ENCODE measurements around the gene NUP62.

The NUP62 gene

GRCh38 chr19:49879243-49879963 lies 49.9 kb downstream of the NUP62 start:
- DNase-seq: no peak

DNA sequence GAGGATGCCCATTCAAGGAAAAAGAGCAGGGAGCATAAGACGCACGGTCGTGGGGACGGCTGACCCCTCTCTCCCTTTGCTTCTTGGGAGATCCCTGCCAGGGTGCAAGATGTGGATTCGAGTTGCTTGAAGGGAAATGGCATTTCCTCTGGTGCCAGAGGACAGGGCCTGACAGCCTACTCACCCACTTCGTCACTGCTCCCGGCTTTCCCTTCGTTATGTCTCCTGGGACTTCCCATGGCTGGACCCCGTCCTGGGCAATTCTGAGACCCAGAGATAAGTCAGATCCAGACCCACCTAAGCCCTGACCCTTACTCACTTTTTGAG lies 50.6 kb downstream of the NUP62 start:
- no peak for DNase-seq

DNA sequence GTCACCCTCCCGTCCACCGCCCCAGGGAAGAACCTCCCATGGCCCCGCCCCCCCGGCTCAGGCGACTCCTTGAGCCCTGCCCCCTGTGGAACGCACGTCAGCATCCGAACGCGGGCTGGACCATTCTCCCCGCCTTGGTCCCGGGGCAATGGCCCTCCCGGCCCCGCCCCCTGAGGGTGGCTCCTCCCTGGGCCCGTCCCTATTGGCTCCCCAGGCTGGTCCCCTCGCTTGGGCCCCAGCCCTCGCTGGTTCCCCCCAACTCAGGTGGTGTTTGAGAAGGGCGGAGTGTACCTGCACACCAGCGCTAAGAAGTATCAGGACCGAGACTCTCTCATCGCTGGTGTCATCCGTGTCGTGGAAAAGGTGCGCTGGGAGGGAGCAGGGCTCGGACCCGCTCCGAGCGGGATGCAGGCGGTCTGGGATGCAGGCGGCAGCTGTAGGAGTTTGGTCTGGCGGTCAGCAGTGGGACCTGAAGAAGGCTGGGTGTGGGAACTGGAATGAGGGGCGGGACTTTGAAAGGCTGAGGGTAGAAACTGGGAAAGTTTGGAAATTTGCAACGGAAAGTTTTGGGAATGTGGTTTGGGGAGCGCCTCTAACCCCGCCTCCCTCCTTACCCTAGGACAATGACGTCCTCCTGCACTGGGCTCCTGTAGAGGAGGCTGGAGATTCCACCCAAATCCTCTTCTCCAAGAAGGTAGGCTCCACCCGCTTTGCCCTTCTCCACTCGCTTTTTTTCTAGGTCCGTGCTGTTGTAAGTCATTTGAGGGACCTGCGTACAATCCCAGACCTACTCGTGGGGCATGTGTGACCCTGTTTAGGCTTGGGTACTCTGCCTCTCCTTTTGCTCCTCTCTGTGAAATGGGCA lies 51.2 kb downstream of the NUP62 start:
- DNase-seq: peak; percentile 97

GRCh38 chr19:49877020-49877878 lies 52.1 kb downstream of the NUP62 start, which contains the start of the genes AKT1S1 and TBC1D17:
AKT1S1 (minus strand) TSS chr19:49877355; CDS start chr19:49873295, 4,060 bp downstream.
TBC1D17 (plus strand) TSS chr19:49877702; CDS start chr19:49877724, 22 bp downstream.
- DNase-seq: peak; percentile 100

DNA sequence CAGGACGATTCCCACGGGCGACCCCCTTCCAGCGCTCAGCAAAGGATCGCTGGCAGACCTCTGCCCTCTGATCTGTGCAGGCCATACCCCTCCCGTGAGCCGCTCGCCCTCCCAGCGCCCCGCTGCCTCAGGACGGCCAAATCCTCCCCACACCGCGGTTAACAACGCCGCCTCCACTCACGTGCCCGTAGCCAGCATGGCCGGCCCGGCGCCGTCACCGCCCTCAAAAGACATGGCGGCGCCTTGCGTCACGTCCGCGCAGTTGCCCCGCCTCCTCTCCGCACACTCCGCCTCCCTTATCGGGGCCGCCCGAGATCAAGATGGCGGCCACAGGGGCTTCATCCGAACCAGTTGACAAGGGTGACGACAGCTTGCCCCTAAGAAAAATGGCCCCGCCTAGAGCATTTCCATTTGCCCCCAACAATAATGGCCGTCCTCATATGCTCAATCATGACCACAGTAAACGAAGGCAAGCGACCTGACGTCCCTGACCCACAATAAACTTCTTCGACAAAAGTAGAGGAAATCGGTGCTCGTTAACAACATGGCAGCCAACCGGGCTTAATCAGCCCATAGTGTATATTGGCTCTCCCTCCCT lies 52.8 kb downstream of the NUP62 start:
- DNase-seq: peak; percentile 99

DNA sequence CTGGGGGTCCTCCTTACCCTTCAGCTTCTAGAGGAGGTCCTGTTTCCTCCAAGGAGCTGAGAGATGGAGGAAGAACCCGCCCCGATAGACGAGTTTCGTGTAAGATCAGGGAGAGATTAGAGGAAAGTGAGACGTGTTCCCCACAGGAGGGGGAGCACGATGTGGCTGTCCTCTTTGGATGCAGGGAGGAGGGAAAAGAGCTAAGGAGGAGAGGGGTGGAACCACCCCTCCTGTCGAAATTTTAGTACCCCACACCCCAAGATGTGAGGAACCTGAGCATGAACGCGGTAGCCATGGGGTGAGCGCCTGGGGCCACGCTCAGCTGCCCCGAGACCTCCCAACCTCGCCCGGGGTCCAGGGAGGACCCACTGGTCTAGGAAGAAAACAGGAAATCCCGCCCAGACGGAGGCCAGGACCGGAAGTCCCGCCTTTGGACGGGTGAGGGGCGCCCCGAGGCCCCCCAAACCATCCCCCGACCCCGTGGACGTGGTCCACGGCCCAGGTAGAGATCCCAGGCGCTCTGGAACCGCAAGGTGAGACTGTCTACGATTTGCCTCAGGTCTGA lies 53.4 kb downstream of the NUP62 start:
- DNase-seq: no peak

GRCh38 chr19:49875177-49875576 lies 54.1 kb downstream of the NUP62 start:
- no peak for DNase-seq

DNA sequence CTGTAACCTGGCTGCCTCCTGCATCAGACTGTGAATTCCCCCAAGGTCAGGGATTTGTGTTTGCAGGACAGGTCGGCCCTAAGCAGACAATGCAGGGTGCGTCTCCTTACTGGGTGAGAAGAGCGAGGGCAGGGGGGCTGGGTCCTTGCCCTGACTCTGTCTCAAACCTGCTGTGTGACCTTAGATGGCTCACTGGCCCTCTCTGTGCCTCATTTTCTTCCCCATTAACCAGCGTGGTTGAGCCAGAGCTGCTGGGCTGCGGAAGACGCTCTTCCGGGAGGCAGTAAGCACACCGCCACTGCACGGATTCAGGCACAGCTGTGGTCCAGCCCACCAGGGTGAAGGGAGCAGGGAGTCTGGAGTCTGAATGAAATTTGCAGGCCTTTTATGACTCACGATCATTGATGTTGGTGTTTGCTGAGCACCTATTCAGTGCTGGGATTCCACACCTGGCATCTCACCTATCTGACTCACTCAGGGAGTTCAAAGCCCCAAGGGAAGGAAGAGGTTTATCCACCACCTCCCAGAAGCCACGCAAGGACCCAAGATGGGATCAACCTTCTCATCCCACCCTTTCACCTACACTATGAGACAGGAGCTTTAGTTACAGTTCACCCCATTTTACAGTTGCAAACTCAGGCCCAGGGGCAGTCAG lies 54.7 kb downstream of the NUP62 start:
- no peak for DNase-seq

DNA sequence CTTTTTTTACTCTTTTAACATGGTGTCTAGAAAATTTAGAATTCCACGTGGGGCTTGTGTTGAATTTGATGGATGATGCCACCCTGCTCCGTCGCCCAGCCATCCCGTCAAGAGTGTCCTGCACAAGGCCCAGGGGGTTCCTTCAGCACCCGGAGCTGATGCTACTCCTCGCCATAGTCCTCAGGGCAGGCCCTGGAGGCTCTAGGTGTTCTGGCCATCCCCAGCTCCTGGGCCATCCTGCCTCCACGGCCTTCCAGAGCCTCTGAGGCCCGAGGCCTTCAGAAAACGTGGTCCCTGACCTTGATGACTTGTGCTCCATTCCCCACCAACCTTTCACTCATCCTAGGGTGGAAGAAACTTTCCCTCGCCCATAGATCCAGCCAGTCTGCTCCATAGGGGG lies 55.5 kb downstream of the NUP62 start:
- DNase-seq: no peak

DNA sequence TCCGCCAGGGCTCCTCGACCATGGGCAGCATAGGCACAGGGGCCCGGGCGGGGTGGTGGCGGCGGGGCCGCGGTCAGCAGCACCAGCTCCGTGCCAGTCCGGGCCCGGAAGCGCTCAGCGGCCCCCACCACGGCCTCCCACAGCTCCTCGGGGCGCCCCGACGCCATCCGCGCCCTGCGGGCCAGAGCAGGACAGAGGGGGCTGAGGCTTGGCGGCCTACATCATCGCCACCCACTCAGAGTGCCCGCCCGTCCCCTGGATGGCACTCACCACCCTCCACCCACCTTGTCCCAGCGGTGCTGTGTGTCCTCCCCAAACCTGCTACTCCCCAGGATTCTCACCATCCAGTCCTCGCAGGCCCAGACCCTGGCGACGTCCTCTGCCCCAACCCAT lies 56.2 kb downstream of the NUP62 start:
- DNase-seq: no peak

- no peak for DNase-seq
Observed at GRCh38 chr19:49872245-49873128, 56.8 kb downstream of the NUP62 start.

DNA sequence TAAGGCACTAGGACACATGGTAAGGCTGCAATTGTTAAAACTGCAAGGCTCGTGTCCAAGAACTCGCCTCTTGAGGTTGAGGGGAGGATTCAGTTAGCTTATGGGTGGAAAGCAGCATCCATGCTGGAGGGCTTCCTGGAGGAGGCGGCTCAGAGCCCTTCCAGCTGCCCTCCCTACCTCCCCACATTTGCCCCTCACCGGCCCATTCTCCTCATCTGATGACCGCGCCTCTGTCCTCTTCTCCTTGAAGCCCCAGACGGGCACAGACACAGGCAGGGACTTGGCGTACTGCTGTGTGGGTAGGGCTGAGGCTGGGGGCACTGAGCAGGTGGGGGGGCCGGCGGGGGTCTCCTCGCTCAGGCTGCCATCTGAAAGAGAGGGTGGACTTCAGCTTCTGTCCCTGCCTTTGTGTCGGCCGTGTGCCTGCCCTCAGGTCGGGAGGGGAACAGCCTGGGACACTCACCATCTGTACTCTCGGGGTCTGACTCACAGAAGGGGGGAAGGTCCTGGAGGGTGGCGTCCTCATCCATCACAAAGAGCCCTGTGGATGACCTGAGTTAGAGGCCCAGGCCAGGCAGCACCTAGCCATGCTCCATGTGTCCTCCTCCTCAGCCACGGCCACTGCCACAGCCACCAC lies 57.8 kb downstream of the NUP62 start:
- no peak for DNase-seq

GRCh38 chr19:49870309-49870901 lies 58.9 kb downstream of the NUP62 start:
- no peak for DNase-seq

- peak; percentile 92 for DNase-seq
Observed at GRCh38 chr19:49869484-49870308, 59.6 kb downstream of the NUP62 start.

DNA sequence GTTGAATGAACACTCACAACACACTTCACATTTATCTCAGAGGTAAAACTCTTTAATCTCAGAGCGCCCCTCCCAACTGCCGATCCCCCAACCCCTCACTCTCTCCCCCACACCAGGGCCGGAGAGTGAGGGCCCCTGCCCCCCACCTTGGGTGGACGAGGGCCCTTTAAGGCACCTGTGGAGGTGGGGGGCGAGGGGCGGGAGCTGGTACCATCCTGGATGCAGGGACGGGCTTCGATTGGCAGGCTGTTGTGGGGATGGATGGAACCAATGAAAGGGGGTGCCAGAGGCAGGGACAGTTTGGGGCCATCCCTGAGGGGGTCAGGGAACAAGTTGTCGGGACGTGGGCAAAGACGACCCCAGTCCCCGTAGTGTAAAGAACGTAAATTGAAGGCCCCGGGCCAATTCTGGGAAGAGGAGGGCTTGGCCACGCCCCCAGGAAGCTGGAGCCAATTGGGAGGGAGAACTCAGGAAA lies 60.3 kb downstream of the NUP62 start:
- DNase-seq: no peak

- peak; percentile 88 for DNase-seq
Observed at GRCh38 chr19:49866933-49867782, 62.1 kb downstream of the NUP62 start, which contains the start of gene PNKP. PNKP (minus strand) TSS chr19:49867576; CDS start chr19:49867204, 372 bp downstream.

- no peak for DNase-seq
Observed at GRCh38 chr19:49864890-49865289, 64.4 kb downstream of the NUP62 start.

DNA sequence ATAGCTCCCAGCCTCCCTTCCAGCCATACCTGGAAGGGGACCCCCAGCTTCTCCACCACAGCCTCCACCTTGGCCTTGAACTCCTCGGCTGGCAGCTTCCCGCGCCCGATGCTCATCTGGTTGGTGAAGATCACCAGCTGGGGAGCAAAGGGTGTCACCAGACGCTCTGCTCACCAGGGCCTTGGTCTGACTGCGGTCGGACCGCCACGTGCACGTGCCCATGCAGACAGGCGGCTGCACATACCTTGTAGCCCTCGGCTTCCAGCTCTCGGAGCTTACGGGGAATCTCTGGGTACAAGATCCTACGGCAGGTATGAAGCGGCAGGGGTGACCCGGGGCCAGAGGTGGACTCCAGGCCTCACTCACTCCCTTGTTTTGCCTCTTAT lies 65.4 kb downstream of the NUP62 start:
- no peak for DNase-seq
